Kidney glomerular epithelial cell (primary cell): ENCODE measurements around the gene MINDY2.

Experiments used
- DNase-seq: peaks from one replicate; lab custom pipeline; 2025; lab: John Stamatoyannopoulos, UW

MINDY2 gene

GRCh38 chr15:58770857-58771620, at the start of gene MINDY2:
MINDY2 (plus strand) TSS chr15:58771302; CDS start chr15:58771396, 94 bp downstream.
- DNase-seq: peak; percentile 96

- DNase-seq: peak; percentile 53
Measured at GRCh38 chr15:58724466-58724865, 46.6 kb upstream of the MINDY2 start.

- DNase-seq: no peak
Measured at GRCh38 chr15:58726867-58727266, 44.2 kb upstream of the MINDY2 start.

GRCh38 chr15:58731756-58732535, 39.2 kb upstream of the MINDY2 start:
- DNase-seq: peak; percentile 39

DNA sequence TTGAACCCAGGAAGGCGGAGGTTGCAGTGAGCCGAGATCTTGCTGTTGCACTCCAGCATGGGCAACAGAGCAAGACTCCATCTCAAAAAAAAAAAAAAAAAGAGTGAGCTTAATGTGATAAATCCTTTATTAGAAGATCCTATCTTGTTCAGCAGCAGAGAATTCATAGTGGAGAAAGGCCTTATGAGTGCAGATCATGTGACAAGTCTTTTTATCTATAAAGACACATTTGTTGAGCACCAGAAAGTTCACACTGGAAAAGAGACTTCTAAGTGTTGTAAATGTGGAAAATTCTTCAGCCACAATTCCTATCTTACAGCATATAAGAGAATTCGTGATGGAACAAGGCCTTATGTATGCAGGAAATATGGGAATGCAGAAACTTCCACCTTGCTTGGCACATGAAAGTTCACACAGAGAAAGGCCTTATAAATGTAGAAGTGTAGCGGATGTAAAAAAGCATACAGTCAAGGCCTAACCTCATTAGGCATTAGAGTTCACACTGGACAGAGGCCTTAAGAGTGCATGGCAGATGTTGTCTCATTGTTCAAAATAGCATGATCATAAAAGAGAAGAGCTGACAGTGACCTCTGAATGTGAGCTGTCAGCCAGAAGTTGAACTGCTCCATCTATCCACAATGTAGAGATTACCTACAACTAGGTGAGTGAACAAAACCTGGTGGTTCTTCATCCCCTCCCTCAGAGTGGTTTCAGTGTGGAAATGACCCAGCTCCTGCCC, 38.3 kb upstream of the MINDY2 start:
- DNase-seq: no peak

DNA sequence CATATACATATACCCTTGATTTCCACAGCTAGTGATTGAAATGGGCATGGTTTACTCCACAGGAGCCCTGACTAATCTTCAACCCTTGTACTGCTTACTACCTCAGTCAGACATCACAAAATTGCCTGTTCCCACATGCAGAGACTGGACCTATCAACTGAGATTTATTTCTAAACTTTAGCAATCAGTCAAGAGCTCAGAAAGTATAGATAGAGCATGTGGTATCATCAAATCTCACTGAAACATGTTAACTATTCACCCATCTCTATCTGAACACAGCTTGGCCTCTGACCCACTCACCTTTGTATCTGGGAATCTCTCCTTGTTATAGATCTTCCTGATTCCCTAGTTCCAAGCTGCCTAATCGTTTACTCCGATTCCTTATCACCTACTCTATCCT, 36.2 kb upstream of the MINDY2 start:
- peak; percentile 20 for DNase-seq

GRCh38 chr15:58736018-58736643, 35.0 kb upstream of the MINDY2 start:
- DNase-seq: no peak

GRCh38 chr15:58737298-58737697, 33.8 kb upstream of the MINDY2 start:
- DNase-seq: no peak

DNA sequence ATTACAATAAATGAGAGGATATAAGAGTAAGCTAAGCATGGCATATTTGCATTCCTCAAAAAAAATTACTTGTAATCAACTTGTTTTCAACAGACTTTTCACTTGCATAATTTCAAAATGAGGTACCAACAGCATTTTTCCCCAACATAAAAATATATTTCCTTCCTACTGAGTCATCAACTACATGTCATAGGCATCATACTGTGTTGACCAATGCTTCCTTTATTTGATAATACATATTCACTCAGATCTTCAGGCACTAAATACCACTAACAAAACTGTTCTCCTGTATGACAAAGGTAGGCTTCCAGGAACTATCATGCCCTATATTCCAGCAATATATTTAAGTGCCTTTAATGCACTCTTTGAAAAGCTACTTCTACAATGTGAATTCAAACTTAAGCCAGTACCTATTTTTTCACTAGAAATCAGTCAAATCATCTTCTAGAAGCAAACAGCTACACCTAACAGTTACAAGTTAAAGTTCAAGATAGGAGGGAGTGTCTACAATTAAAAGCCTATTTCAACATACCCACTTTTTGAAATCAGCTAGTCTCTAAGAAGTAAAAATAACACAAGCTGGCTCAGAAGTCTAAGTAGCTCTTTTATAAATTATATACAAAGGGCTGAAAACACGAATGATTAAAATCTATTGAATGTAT, 32.9 kb upstream of the MINDY2 start:
- DNase-seq: no peak

- DNase-seq: no peak
Measured at GRCh38 chr15:58740436-58740835, 30.7 kb upstream of the MINDY2 start.

DNA sequence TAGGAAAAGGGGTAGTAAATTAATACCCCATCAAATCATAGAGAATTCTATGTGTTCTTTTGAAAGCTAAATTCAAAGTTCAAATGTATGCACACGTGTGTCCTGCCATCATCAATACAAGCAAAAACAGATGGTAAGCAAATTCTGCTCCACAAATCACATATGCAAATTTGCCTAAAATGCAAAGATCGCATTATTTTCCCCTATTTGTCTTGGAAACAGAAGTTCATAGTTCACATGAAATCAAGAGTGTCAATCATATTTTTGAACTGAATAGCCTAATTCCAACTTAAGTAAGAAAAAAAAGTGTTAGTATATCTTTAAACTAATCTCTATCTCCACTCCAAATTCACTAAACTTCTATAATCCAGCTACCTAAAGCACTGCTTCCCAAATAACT, 30.1 kb upstream of the MINDY2 start:
- DNase-seq: no peak

GRCh38 chr15:58742022-58742813, 28.9 kb upstream of the MINDY2 start:
- peak; percentile 27 for DNase-seq

DNA sequence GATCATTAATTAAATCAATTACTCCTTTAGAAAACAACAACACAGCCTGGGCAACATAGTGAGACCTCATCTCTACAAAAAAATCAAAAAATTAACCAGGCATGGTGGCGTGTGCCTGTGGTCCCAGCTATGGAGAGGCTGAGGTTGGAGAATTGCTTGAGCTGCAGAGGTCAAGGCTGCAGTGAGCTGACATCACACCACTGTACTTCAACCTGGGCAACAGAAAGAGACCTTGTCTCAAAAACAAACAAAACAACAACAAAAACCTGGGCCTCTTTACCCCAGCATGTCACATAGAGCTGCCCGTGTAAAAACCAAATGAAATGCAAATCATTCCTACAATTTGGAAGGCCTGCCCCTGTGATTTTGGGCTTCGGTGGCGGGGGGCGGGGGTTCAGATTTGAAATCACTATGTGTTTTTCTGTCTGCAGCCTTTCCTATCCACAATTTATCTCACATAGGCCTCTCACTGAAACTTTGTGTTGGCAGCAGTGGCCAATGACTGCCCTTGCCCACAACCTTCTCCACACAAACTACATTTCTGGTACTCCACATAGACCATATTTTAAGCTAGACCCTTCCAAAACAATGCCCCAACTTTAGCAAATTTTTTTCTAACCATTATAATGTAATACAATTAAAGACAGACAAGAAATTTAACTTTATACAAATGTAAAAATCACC, 28.1 kb upstream of the MINDY2 start:
- DNase-seq: no peak

- DNase-seq: no peak
Measured at GRCh38 chr15:58746174-58746573, 24.9 kb upstream of the MINDY2 start.

GRCh38 chr15:58748040-58748851, 22.9 kb upstream of the MINDY2 start:
- no peak for DNase-seq

DNA sequence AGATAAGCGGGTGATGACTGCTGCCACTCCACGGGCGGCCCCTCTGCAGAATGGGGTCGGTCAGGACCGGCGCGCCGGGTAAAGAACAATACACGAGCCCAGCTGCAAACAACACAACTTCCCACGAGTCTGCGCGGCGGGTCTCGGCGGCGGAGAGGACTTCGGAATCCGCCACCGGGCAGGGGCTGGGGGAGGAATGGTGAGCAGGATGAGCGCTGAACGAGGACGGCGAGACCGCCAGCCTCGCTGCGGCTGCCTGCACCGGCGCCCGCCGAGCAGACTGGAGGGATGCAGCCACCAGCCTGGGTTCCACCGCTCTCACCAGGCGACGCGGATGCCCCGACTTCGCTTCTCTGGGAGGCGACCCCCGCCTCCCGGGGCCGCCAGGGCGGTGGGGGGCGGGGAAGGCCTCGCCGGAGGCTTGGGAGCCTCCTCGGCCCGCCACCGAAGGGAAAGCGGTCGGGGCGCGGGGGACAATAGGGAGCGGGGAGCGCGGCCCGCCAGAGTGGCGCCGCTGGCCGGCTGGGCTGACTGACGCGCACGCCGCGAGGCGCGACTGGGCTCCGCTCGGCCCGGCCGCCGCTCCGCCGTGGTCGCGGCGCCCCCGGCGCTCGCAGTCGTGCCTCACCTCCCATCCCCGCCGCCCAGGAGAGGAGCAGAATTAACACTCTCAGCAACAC, 22.1 kb upstream of the MINDY2 start:
- DNase-seq: no peak

- peak; percentile 96 for DNase-seq
Measured at GRCh38 chr15:58749532-58750337, 21.4 kb upstream of the MINDY2 start, which contains the start of gene ADAM10. ADAM10 (minus strand) TSS chr15:58749707; CDS start chr15:58749534, 173 bp downstream.

- no peak for DNase-seq
Measured at GRCh38 chr15:58752716-58753115, 18.4 kb upstream of the MINDY2 start.
